HG03108 (cell line): ENCODE measurements around the gene PEAR1.

Experiments used
- ATAC-seq: cut with Tn5 transposase; IDR thresholded peaks from one replicate; pipeline ENCODE4 v1.9.1; 2021; ENCODE audit warnings: moderate library complexity; ENCODE audit not compliant: unreplicated experiment

The PEAR1 gene

DNA sequence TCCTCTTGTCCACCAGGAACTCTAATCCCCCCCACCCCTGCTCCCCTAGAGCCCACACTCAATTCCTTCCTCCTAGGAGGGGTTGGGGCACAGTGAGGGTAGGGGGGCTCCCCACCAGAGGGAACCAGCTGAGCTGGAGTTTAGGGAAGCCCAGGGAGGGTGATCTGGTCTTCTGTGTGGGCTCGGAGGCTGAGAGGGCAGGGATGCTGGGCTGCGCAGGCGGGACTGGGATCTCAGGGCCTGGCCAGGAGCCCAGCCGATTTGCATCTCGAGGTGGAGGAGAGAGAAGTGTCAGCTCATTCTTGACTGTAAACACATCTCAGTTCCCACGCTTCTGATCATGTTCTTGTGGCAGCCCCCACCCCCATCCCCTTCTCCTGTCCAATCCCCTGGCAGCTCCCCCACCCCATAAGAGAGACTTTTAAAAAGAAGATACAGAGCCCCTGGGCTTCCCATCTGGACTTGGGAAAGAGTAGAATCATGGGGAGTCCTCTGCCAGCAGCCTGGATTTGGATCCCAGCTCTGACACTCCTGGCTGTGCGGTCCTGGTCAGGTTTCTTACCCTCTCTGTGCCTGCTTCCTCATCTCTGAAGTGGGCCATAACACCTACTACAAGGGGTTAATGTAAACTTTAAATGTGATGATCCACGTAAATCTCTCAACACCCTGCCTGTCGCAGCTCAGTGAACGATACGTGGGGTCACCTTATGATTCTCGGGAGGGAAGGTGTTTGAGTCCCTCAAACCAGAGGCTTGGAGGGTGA, 6.6 kb downstream of the PEAR1 start:
- ATAC-seq: no peak

DNA sequence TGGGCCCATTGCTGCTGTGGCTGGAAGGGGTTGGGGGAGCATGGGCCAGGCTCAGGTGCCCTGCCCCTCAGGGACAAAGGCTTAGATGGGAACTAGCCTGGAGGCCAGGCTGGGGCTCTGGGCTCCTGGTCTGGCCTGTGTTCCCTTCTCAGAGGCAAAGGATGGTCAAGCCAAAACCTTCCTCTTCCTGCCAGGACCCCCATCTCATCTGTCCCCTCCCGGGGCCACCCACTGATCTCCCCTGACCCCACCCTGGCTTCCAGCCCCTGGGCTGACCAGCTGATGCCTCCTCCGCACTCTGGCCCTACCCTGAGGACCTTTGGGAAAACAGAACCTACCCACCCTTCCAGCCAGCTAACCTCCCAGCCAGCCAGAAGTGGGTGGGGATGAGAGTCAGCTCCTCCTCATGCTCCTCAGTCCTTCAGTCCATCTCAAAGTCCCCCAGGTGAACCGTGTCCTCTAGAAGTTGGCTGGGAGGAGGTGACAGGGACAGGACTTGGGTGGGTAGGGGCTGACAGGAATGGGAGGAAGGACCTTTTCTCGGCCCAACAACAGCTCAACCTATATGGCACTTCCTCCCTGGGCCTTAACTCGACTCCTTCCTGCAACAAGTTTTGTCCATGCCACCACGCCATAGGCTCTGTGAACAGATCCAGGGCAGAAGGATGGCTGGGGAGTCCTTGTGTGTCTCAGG, 7.5 kb downstream of the PEAR1 start:
- ATAC-seq: no peak

DNA sequence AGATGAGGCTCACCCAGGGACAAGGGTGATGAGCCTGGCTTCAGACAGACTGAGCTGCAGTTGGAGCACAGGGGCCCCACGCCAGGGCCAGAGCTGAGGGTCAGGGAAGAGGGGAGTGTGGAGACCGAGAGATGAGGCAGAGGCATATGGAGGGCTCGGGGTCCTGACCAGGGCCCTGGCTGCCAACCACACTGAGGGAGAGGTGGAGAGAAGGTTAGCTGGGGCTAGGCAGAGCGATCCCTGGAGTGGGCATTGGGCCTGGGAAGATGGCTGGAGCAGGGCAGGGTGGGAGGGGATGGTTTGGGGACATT, 8.0 kb downstream of the PEAR1 start:
- no peak for ATAC-seq

DNA sequence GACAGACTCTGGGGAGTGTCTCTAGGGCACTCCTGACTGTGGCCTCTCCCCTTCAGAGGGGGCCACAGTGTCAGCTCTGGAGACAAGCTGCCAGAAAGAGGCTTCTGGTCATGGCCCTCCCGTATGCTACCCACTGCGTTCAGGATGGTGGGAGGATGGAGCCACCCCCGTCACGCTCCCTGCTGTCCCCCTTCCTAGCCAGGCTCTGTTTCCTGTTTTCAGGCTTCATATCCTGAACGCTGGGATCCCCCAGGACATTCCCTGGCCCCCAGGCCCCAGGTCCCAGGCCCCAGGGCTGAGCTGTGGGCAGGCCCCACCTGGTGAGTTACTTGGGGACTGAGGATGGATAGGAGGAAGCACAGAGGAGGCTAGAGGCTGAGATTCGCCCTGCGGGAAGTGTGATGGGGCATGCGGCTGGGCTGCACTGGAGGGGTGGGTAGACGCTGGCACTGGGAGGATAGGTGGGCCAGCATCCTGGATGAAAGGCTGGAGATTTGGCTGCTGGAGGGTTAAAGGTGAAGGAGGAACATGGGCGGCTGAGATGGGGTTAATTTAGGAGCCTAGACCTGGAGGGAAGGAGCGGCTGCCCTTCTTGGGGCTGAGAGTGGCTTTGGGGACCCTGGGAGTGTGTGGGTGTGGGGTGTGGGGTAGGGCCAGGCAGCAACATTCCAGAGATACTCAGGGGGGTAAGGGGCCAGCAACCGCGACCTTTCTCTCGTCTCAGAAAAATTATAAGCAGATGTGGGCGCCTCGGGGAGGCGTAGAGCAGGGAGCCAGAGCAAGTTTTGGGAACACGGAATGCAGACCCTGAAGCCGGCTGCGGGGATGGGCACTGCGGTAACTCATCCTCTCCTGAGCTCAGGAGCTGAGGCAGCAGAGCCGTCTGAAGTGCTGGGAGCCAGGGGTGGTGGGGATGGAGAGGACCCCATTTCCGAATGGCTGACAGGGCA, 8.7 kb downstream of the PEAR1 start:
- ATAC-seq: no peak

DNA sequence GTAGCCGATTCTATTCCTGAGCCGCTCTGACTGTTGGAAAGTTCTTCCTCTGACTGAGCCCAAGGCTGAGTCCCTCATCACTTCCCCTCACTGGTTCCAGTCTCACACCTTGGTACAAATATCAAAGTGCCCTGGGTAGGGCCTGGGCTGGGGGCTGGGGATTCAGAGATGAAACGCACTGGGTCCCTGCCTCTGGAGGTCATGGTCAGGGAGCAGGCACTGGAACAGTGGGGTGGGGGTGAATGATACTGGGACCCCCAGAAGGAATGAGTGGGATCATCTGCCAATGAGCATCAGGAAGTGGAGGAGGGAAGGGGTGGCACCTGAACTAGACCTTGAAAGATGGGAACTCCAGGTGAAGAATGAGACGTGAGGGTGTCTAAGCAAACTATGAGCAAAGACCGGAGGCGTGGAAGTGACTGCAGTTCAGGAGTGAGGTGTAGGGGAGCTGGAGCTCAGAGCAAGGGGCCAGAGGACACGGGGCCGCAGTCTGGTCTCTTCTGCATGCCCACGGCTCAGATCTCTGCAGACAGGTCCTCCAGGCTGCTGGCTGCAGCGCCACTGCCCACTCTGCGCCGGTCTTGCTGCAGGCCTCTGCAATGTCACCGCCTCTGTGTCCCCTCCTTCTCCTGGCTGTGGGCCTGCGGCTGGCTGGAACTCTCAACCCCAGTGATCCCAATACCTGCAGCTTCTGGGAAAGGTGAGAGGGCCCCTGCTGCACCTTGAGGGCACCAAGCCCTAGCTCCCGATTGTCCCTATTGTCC, 10.0 kb downstream of the PEAR1 start:
- no peak for ATAC-seq

DNA sequence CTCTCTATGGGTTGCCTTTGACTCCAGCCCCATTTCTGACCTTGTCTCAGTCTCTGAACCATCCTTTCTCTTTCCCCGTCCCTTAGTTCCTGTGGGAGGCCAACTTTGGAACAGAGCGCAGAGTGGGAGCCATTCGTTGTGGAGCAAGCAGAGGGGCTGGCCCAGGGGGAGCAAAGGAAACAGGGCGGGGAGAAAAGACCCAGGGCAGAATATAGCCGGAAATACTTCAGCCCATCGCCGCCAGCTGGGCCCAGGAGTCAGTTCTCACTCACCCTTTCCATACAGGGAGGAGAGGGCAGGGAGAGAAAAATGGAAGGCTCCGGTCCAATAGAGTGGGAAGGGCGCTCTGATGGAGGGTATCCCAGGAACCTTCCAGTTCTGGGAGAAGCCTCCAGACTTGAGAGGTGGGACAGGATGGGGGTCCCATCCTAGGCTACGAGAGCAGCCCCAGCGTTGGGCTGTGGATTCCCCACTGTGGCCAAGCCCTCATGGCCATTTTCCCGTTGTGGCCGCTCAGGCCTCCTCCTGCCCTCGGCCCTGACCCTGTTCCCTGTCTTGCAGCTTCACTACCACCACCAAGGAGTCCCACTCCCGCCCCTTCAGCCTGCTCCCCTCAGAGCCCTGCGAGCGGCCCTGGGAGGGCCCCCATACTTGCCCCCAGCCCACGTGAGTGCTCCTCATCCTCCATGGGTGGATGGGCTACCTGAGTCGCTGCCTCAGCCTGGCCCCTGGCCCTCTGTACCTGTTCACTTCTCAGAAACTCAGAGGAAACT, 10.9 kb downstream of the PEAR1 start:
- ATAC-seq: no peak

DNA sequence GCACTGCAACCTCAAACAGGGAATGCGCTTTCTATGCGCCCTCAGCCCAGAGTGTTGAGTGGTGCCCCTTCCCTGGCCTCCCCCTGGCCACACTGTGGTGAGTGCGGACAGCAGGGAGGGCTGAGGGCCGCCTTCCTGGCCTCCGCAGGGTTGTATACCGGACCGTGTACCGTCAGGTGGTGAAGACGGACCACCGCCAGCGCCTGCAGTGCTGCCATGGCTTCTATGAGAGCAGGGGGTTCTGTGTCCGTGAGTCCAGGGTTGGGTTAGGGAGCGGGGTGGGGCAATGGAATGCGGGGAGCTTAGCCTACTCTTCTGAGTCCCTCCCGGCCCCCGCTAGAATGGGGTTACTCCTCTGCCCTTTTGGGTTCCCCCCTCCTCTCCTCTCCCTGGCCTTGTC, 11.7 kb downstream of the PEAR1 start:
- no peak for ATAC-seq

DNA sequence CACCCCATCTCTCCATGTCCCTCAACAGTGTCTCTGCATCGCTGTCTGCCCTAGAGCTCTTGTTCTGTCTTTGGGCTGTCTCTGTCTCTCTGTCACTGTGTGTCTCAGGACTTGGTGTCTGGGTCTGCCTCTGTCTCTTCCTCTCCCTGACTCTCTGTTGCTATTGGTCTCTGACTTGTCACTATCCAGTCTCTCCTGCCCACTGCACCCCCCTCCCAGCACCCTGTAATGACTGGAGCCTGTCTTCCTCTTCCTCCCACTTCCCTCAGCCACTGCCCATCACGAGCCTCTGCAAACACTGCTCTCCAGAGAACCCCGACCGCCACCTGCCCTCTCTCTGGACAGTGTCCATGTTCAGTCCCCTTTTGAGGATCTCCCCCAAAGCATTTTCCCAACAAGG, 12.1 kb downstream of the PEAR1 start:
- no peak for ATAC-seq

DNA sequence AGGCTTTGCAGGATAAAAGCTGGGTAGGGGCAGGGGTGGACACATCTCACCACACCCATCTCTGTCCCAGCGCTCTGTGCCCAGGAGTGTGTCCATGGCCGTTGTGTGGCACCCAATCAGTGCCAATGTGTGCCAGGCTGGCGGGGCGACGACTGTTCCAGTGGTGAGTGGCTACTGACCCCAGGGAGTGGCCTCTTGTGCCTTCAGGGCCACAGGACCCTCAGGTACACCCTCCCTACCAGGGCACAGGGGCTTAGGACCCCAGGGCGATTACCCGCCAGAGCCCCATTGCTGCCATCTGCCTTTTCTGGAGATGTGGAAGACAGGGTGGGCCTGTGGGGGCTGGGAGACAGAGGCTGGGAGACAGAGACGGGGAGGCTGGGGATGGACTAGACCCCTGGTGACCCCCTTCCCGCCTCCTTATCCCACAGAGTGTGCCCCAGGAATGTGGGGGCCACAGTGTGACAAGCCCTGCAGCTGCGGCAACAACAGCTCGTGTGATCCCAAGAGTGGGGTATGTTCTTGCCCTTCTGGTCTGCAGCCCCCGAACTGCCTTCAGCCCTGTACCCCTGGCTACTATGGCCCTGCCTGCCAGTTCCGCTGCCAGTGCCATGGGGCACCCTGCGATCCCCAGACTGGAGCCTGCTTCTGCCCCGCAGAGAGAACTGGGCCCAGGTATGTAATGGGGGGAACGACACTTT, 12.8 kb downstream of the PEAR1 start:
- no peak for ATAC-seq

DNA sequence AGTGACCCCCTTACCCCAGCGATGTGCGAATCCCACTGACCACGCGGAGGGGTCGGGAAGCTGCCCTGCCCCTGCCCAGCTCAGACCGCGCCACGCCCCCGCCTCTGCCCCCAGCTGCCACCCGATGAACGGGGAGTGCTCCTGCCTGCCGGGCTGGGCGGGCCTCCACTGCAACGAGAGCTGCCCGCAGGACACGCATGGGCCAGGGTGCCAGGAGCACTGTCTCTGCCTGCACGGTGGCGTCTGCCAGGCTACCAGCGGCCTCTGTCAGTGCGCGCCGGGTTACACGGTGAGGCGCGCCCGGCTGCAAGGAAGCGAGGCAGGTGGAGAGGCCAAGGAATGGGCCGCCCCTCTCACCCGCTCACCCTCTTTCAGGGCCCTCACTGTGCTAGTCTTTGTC, 15.0 kb downstream of the PEAR1 start:
- ATAC-seq: no peak

DNA sequence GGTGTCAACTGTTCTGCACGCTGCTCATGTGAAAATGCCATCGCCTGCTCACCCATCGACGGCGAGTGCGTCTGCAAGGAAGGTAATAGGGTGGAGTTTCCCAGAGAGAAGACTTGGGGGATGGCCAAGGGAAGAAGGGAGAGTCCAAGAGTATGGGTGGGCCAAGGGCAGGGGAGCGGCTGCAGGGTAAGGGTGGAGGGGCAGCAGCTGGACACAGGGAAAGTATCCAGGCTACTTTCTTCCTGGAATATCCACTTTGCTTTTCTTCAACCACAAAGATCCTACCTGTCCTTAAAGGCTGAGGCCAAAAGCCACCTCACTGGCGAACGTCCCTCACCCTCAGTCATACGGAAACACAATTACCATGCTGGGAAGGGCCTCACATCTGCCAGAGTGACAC, 15.4 kb downstream of the PEAR1 start:
- ATAC-seq: no peak

DNA sequence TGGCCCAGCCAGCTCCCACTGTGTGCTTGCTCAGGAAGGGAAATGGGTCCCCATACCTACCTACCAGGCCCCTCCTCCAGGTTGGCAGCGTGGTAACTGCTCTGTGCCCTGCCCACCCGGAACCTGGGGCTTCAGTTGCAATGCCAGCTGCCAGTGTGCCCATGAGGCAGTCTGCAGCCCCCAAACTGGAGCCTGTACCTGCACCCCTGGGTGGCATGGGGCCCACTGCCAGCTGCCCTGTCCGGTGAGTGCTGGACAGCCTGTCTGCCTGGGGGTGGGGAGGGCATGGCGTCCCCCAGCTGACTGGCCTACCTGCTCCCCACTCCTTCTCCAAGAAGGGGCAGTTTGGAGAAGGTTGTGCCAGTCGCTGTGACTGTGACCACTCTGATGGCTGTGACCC, 16.2 kb downstream of the PEAR1 start:
- no peak for ATAC-seq

DNA sequence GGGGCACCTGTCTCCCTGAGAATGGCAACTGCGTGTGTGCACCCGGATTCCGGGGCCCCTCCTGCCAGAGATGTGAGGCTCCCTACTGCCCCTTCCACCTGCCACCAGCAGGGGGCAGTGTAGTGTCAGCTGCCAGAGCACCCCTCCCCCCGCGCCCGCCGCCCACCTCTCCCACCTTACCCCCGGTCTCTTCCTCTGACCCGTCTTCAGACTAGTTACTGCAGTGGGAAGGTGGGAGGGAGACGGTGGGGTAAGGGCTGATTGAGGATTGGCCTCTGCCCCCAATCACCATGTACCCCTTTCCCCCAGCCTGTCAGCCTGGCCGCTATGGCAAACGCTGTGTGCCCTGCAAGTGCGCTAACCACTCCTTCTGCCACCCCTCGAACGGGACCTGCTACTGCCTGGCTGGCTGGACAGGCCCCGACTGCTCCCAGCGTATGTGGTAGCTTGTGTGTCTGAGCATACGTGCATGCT, 16.8 kb downstream of the PEAR1 start:
- ATAC-seq: no peak

DNA sequence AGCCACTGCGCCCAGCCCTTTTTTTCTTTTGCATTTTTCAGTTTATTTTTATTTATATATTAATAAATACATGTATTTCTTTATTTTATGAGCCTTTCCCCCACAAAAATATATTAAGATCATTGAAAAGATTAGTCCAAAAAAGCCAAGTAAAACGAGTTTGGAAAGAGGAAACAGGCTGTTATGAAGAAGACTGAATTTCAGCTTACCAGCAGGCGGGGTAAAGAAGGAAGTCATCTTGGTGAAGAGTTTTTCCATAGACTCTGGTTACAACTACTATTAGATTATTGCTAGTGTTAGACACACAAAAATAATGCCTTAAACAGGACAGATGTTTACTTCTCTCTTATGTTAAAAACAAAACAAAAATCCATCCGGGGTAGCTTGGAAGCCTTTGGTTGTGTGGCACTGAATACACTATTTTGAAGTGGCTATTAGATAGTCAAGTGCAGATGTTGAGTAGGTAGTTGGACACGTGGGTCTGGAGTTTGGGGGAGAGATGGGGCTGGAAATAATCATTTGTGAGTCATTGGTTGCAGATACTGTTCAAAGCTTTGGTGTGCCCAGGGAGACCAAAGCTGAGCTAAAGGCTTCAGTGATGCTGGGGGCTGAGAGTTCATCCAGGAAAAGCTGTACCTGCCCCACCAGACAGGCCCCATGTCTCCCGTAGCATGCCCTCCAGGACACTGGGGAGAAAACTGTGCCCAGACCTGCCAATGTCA, 18.2 kb downstream of the PEAR1 start:
- no peak for ATAC-seq

DNA sequence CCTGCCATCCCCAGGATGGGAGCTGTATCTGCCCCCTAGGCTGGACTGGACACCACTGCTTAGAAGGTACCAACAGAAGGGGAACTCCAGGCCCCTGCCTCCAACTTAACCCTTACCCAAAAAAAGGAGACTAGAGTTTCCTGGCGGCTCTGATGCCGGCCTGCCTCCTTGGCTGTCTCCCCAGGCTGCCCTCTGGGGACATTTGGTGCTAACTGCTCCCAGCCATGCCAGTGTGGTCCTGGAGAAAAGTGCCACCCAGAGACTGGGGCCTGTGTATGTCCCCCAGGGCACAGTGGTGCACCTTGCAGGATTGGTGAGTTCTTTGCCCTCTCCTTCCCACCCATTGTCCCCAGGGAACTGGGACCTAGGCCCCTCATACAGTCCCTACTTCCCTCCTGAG, 18.8 kb downstream of the PEAR1 start:
- ATAC-seq: no peak

DNA sequence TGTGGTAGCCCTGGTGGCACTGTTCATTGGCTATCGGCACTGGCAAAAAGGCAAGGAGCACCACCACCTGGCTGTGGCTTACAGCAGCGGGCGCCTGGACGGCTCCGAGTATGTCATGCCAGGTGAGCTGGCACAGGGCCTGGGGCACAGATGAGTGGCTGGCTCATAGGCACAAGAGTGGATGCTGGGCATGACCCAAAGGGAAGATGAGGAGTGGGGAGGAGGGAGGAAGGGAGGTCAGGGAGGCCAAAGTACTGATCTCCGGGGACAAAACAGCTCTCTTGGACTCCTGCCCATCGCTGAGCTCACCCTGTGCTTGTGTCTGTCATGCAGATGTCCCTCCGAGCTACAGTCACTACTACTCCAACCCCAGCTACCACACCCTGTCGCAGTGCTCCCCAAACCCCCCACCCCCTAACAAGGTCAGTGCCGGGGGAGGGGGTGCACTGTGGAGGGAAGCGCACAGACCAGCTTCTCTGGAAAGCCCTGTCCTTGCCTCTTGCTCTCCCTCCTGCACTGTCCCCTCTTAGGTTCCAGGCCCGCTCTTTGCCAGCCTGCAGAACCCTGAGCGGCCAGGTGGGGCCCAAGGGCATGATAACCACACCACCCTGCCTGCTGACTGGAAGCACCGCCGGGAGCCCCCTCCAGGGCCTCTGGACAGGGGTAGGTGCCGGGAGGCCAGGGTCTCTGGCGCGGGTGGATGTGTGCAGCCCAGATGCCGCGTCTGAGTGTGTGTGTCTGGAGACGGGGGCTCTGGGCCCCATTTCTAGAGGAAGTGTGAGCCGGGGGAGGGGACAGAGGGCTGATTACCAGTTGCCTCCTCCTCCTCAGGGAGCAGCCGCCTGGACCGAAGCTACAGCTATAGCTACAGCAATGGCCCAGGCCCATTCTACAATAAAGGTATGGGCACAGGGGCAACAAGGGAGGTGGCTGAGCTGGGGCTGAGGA, 19.6 kb downstream of the PEAR1 start:
- ATAC-seq: no peak

DNA sequence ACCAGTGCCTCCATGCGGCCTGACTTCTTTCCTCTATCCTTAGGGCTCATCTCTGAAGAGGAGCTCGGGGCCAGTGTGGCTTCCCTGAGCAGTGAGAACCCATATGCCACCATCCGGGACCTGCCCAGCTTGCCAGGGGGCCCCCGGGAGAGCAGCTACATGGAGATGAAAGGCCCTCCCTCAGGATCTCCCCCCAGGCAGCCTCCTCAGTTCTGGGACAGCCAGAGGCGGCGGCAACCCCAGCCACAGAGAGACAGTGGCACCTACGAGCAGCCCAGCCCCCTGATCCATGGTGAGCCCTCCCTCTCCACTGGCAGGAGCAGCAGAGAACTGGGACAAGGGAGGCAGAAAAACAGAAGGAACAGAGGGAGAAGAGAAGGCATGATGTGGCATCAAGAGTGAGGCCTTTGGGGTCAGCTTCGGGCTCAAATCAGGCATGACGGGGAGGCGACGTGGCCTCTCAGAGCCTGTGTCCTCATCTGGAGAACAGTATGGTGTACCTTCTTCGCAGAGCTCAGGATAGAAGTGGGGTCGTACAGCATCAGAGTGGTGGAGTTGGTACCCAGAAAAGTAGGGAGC, 20.4 kb downstream of the PEAR1 start:
- no peak for ATAC-seq
